WERI-Rb-1 (cell line): ENCODE measurements around the gene USP2.

ENCODE experiments used
- DNase-seq: peaks from one replicate; pipeline ENCODE4 v3.0.0-alpha.2; 2020
- H3K27ac ChIP-seq: fragments of 250-450 bp; sonication (Bioruptor Pico); 2 replicates; pipeline ENCODE4 v1.5.1; 2020; ENCODE audit warnings: mild to moderate bottlenecking, moderate library complexity
- H3K27me3 ChIP-seq: fragments of 250-450 bp; sonication (Bioruptor Pico); 2 replicates; pipeline ENCODE4 v1.5.1; 2021; ENCODE audit warnings: mild to moderate bottlenecking, low read depth, moderate library complexity; ENCODE audit not compliant: insufficient read depth, severe bottlenecking
- H3K36me3 ChIP-seq: fragments of 250-450 bp; sonication (Bioruptor Pico); 2 replicates; pipeline ENCODE4 v1.5.1; 2020; ENCODE audit warnings: mild to moderate bottlenecking, moderate library complexity
- H3K4me3 ChIP-seq: 2 replicates; pipeline ENCODE4 v1.5.1; 2011; ENCODE audit warnings: low read depth, mild to moderate bottlenecking, control low read depth, low read length
- H3K9me3 ChIP-seq: fragments of 250-450 bp; sonication (Bioruptor Pico); 2 replicates; pipeline ENCODE4 v1.5.1; 2021; ENCODE audit warnings: mild to moderate bottlenecking, moderate library complexity; ENCODE audit not compliant: severe bottlenecking
- CTCF ChIP-seq: IDR thresholded peaks from 2 replicates; pipeline ENCODE4 v1.5.1; 2011; ENCODE audit warnings: low read depth, mild to moderate bottlenecking, control low read depth, inconsistent platforms, low read length

The USP2 gene

GRCh38 chr11:119305556-119306372, 75.7 kb downstream of the USP2 start:
- DNase-seq, result no peak
- Histone ChIP-seq H3K27me3 (no peaks in the 10 kb centered on the region), H3K36me3 (peaks cover 5% of the 10 kb centered on the region), H3K9me3 (no peaks in the 10 kb centered on the region), H3K4me3 (no peak overlapping the region), H3K27ac (no peak overlapping the region)
- no peak for TF ChIP-seq CTCF
